ENCODE data around the gene EPHA2. TPM values are rescaled to one million over a fixed set of nuclear protein-coding genes. Genes with fewer than 3 reads are reported as not detected.

The EPHA2 gene
- total RNA-seq (2022; extraction: Qiagen RNA extraction; ENCODE audit: low read depth) = 113 to 159 TPM (median 149 TPM) in 5 replicates

DNA sequence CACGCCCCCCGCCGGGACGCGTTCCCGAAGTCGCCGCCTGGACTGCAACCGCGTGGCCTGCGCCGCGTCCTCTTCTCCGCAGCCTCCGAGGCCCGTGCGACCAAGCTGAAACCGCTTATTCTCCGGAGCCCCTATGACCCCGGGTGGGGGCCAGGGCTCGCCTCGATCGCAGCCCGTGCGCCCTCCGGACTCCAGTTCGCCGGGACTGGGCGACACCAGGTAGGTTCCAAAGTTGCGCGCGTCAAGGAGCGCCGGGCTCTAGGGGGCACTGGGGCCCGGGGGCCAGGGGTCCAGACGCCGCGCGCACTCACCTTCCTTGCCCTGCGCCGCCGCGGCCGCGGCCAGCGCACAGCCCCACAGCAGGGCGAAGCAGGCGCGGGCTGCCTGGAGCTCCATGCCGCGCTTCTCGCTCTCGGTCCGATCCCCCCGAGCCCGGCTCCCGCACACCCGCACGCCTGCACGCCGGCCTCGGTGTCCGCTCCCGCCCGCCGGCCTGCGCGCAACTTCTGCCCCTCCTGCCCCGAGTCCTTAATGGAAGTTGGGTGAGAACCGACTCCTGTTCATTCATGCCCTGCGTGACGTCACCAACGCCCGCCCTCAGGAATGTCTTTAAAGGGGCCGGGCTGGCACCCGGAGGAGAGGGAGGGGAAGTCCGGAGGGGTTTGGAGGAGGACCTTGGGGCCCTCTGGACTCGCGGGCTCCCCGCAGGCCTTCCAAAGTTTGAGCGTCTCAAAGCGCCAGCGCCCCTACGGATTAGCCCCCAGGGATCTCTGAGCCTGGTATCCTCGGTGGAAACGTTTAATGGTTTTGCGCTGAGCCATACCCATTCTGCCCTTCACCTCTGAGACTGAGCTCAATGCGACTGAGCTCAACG lies at the start of gene EPHA2:
Gene EPHA2 (minus strand): TSS at position 533 of the 874 bp plus-strand sequence. CDS start 137 bp downstream, at position 396.

Other genes starting within 250 kb of the EPHA2 start
- 9.9 to 13.4 TPM (median 12.5 TPM) in 5 replicates for gene ZBTB17, start 180.0 kb downstream of the EPHA2 start, total RNA-seq (2022; extraction: Qiagen RNA extraction; ENCODE audit: low read depth)
- gene SRARP, start 151.8 kb downstream of the EPHA2 start, total RNA-seq (2022; extraction: Qiagen RNA extraction; ENCODE audit: low read depth) = 0.03 to 0.05 TPM in 2 of 5 replicates, not detected in the others
- 0.06 to 0.26 TPM (median 0.11 TPM) in 3 of 5 replicates, not detected in the others for gene HSPB7, start 138.0 kb downstream of the EPHA2 start, total RNA-seq (2022; extraction: Qiagen RNA extraction; ENCODE audit: low read depth)
- 0.15 to 0.21 TPM in 2 of 5 replicates, not detected in the others for gene CLCNKA, start 134.0 kb downstream of the EPHA2 start, total RNA-seq (2022; extraction: Qiagen RNA extraction; ENCODE audit: low read depth)
- 0.10 to 0.13 TPM (median 0.10 TPM) in 3 of 5 replicates, not detected in the others for gene CLCNKB, start 112.3 kb downstream of the EPHA2 start, total RNA-seq (2022; extraction: Qiagen RNA extraction; ENCODE audit: low read depth)
- 15.1 to 21.1 TPM (median 19.8 TPM) in 5 replicates for gene FAM131C, start 82.4 kb downstream of the EPHA2 start, total RNA-seq (2022; extraction: Qiagen RNA extraction; ENCODE audit: low read depth)
- 5.6 to 6.6 TPM (median 6.3 TPM) in 5 replicates for gene ARHGEF19, start 56.6 kb upstream of the EPHA2 start, total RNA-seq (2022; extraction: Qiagen RNA extraction; ENCODE audit: low read depth)
- gene CPLANE2, start 81.1 kb upstream of the EPHA2 start, total RNA-seq (2022; extraction: Qiagen RNA extraction; ENCODE audit: low read depth) = 3.2 to 4.3 TPM (median 3.4 TPM) in 5 replicates
- 7.4 to 9.7 TPM (median 8.8 TPM) in 5 replicates for gene FBXO42, start 196.4 kb upstream of the EPHA2 start, total RNA-seq (2022; extraction: Qiagen RNA extraction; ENCODE audit: low read depth)
- gene SZRD1, start 211.2 kb upstream of the EPHA2 start, total RNA-seq (2022; extraction: Qiagen RNA extraction; ENCODE audit: low read depth) = 72.6 to 93.5 TPM (median 90.7 TPM) in 5 replicates

All from A549 treated with GW870086 at 1 μM for 4 hours (cell line).